Occipital lobe (tissue), 2 donors: ENCODE results near the gene ANXA4. TPM values are rescaled to one million over a fixed set of nuclear protein-coding genes. Genes with fewer than 3 reads are reported as not detected.

Experiments
- DNase-seq: peaks from one replicate; lab custom pipeline; 2025; lab: John Stamatoyannopoulos, UW
- total RNA-seq: library from RNA; depleted of rRNA; stranded (reverse); fragments of >200 nt; gene quantifications from one replicate; pipeline ENCODE4 v1.2.3, GENCODE V29; 2014

The ANXA4 gene
- 3.4 TPM for total RNA-seq

DNA sequence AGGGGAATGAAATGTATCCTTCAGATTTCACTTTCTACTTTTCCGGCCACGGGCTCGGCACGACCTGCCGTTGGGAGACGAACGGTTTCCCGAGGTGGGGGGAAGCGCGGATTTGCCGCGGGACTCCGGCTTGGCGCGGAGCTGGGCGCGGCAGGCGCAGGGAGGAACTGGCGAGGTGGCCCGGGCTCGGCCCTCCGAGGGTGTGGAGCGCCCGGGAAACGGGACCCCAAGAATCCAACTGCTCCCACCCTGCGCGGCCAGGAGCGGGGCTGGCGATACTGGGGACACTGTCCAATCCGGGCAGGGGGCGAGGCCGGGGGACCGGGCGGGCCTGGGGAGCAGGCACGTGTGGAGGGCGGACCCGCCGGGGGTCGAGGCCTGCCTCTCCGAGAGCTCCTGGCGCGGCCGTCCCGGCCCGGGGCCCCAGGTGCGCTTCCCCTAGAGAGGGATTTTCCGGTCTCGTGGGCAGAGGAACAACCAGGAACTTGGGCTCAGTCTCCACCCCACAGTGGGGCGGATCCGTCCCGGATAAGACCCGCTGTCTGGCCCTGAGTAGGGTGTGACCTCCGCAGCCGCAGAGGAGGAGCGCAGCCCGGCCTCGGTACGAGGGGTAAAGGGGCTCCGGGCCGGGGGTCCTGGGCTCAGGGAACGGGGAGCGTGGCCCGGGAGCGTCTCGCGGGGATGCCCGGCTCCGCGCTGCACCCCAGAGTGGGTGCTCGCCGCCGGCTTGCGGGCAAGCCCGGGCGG, at the start of gene ANXA4:
ANXA4 (plus strand) TSS at position 560 of the 747 bp plus-strand sequence. CDS start 39,432 bp downstream, outside the sequence.
- peak; percentile 23 for DNase-seq

DNA sequence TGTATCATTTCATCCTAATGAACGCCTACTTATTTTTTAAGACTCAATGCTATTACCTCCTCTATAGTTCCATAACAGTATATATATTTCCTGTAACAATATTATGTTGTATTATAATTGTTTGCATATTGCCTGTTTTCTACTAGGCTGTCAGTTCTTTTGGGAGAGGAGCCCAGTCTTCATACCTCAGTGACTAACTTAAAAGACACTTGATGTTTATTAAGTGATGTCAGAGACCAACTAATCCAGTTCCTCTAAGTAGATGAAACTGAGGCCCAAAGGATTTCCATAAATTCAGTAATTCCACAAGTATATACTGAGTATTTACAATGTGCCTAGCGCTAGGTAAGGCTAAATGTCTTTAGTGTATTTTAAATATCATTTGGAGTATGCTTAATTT, 49.5 kb upstream of the ANXA4 start:
- DNase-seq: no peak

GRCh38 chr2:69693059-69693774, 48.7 kb upstream of the ANXA4 start:
- no peak for DNase-seq

DNA sequence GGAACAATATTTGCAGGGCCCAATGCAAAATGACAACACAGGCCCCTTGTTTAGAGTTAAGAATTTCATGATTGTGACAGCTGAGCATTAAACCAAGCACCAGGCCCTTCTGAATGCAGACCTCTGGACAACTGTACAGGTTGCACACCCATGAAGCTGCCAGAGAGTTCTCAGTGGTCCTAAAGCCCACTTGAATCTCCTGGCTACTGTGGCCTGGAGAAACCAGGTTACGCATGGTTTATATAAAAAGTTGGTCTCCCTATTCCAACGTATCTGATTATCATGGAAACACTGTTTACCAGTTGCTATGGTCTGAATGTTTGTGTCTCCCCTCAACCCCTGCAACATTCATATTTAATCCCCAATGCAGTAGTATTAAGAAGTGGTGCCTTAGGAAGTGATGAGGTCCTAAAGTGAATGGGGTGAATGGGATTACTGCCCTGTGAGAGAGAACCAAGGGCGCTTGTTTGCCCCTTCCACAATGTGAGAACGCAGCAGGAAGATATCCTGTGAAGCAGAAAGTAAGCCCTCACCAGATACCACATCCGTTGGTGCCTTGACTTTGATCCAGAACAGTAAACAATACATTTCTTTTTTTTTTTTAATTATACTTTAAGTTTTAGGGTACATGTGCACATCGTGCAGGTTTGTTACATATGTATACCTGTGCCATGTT, 48.0 kb upstream of the ANXA4 start:
- DNase-seq: no peak

- no peak for DNase-seq
Measured at GRCh38 chr2:69694894-69695849, 46.8 kb upstream of the ANXA4 start.

GRCh38 chr2:69695850-69696216, 46.1 kb upstream of the ANXA4 start:
- no peak for DNase-seq

DNA sequence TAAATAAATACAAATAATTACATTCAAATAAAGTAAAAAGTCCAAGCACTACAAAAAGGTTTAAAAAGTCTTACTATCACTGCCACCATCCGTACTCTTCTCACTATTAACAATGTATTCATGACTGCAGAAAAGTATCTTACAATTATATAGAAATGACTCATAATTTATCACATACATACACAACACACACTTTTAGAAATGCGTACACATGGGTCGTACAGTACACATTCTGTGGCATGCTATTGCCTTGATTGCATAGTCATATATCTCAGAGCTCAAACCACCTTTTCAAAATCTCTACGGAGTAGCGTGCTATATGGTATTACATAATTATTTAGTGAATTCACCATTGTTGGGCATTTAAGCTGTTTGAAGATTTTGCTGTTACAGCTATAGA, 41.6 kb upstream of the ANXA4 start:
- no peak for DNase-seq

DNA sequence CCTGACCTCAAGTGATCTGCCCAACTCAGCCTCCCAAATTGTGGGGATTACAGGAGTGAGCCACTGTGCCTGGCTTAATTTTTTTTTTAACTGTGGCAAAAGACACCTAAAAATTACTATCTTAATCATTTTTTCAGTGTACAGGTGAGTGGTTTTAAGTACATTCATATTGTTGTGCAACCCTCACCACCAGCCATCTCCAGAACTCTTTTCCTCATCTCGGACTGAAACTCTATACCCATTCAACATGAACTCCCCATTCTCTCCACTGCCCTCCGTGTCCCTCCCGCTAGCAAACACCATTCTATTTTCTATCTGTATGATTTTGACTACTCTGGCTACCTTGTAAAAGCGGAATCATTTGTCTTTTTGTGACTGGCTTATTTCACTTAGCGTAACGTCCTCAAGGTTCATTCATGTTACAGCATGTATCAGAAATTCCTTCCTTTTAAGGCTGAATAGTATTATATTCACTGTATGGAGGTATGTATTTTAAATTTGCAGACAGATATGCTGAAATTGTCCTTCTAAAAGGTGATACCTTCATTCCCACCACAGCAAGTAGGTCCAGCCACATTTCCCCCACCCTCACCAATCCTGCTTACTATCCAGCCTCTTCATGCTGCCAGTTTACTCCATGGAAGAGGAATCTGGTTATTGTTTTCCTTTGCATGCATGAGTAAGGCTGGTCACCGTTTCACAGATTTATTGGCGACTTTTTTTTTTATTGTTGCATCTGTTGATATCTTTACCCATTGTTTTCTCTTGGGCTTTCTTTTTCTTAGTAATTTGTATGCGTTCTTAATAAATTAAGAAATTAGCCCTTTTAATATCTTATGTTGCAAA, 40.6 kb upstream of the ANXA4 start:
- DNase-seq: no peak

GRCh38 chr2:69703189-69703588, 38.7 kb upstream of the ANXA4 start:
- DNase-seq: no peak

- no peak for DNase-seq
Measured at GRCh38 chr2:69704446-69704845, 37.5 kb upstream of the ANXA4 start.

- no peak for DNase-seq
Measured at GRCh38 chr2:69709290-69709689, 32.6 kb upstream of the ANXA4 start.

DNA sequence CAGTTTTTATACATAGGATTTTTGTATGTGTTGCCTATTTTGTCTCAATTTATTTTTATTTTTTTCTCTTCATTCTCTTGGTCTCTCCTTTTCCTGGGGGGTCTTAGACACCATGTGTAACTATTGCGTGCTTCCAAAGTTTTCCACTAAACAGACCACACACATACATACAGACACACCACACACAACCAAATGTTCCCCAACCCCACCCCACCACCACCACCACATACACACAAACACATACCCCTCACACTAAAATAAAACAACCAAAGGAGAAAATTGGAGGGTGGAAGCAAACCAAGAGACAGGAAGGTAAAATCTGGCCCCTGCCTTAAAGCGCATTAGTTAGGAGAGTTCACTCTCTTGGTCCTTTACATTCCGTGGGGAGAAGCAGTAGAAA, 30.0 kb upstream of the ANXA4 start:
- no peak for DNase-seq

DNA sequence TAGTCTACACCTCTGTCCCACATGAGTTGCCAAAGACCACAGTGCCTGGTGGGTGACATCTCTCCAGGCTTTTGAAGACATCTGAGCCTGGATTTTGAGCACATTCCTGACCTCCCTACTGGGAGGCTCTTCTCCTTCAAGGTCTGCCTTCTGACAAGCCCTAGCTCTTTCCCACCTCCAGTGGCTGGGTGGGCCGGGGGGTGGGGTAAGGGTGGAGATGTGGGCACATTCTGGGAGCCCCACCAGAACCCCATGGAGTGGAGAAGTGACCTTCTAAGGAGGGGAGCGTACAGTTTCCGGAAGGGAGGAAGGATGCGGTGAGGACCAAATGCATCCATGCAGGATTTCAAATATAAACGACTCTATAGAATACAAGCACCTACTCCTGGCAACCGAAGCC, 27.9 kb upstream of the ANXA4 start:
- DNase-seq: no peak

- peak; percentile 53 for DNase-seq
Measured at GRCh38 chr2:69714539-69715220, 27.3 kb upstream of the ANXA4 start.

DNA sequence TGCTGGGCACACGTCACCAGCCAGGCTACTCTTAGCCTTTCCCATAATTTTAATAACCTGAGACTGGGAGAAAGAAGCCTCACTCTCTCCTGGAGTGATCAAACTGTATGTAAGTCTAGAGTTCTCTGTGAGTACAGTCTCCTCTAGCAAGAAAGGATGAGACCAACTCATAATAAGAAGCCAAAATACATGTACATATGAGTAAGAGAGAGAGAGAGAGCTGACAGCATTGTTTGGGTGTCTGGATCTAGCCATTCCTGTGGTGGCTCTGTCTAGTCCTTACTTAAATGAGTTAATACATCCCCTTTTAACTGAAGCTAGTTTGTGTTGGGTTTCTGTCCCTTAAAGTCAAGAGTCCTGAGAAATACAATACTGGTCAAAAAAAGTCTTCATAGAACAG, 26.0 kb upstream of the ANXA4 start:
- no peak for DNase-seq

DNA sequence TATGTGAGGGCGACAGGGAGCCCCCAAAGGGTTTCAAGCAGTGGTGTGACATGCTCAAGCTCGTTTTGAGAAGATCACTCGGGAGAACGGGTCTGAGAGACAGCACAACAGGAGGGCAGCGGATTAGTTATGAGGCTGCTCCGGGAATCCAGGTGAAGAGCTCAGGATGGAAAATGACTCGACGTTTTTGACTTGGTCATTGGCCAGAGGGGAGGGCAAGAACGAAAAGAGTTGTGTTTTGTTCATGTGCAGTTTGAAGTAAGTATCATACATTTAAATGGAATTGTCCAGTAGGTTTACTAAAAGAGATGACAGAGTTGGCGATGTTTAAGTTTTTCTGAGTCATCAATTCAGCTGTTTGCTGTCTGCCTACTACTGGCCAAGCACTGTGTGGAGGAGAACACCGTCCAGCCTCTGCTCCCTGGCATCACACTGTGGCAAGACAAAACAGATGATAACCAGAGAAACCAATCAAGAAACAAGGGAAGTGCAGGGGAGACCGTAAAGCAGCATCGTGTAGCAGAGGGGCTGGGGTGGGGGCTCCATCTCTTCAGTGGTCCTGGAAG, 25.3 kb upstream of the ANXA4 start:
- peak; percentile 13 for DNase-seq

GRCh38 chr2:69717186-69717585, 24.7 kb upstream of the ANXA4 start:
- no peak for DNase-seq

DNA sequence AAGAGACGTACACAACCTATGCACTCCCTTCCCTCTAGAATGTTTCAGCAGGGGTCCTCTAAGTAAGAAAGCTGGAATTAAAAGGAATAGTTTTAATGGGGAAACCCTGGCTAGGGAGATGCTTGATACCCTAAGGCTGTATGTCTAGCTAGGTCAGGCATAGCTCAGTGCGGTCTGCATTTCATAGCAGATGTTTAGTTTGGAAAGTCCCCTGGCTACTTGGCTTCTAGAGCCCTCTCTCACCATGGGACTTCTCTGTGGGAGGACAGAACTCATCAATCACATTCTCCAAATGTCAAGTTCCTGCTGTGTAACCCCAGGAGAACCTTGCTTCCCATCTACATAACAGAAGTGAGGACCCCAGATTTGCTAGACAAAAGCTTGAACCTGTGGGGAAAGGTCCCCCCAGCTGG, 24.1 kb upstream of the ANXA4 start:
- no peak for DNase-seq

- DNase-seq: no peak
Measured at GRCh38 chr2:69718338-69718965, 23.5 kb upstream of the ANXA4 start.
